ENCODE results near the gene PELI3.
A peak's percentile ranks its signal among the peaks of the same experiment; 100 is the strongest.
"Not testable (repeated sequence)": the region's sequence is repeated elsewhere in the genome, so short reads cannot be mapped to it uniquely, and the experiment has no call there.

Gene PELI3

DNA sequence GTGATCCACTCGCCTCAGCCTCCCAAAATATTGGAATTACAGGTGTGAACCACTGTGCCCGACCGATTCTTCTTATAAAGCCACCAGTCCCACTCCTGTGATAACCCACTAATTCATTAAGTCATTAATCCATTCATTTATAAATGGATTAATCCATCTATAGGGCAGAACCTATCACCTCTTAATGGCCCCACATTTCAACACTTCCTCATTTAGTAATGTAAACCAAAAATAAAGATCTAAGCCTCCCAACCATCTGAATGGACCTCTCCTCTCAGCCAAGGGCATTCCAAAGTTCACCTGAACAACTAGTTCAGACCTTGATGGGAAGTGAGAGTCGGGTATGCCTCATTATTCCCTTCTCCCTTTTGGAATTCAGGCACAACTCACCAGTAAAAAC lies 18.2 kb upstream of the PELI3 start:
- DNase-seq (ENCODE audit: low spot score): no peak

DNA sequence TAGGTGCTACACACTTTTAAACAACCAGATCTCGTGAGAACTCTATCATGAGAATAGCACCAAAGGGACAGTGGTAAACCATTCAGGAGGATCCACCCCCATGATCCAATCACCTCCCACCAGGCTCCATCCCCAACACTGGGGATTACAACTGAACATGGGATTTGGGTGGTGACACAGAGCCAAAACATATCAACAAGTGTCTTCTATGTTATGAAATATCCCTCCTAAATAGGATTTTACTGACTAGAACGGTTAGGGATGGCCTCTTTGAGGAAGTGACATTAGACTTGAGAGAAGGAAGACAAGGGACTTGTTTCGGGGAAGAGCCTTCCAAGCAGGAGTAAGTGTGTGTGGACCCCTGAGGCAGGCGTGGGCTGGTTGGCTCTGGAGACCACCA lies 16.1 kb upstream of the PELI3 start:
- no peak for DNase-seq (ENCODE audit: low spot score)

DNA sequence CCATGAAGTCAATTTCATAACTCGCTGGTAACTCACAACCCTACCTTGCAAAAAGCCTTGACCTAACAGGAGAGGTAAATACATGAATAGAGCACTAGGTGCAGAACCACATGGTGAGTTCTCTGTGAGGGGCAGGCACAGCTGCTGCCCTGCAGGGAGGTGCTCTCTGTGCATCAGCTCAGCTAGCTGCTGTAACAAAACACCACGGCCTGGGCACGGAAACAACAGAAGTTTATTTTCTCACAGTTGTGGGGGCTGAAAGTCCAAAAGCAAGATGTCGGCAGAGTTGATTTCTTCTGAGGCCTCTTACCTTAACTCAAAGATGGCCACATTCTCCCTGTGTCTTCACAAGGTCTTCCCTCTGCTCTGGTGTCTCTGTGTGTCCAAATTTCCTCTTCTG lies 15.0 kb upstream of the PELI3 start:
- no peak for DNase-seq (ENCODE audit: low spot score)

DNA sequence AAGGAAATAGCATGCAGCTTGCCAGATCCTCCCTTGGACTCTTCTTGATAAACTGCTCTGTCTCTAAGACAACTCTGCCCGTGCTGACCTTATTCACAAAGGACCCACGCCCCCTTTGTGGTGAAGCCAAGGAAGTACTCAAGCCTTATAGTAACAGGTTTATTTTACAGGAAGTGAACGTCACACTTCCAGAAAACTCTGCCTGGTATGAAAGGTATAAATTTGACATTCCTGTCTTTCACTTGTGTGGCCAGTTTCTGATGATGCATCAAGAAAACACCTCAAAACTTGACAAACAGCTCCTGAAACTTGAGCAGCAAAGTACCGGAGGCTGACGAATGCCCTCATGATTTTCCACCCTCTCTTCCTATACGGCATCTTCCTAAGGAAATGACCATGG lies 12.5 kb upstream of the PELI3 start:
- no peak for DNase-seq (ENCODE audit: low spot score)

DNA sequence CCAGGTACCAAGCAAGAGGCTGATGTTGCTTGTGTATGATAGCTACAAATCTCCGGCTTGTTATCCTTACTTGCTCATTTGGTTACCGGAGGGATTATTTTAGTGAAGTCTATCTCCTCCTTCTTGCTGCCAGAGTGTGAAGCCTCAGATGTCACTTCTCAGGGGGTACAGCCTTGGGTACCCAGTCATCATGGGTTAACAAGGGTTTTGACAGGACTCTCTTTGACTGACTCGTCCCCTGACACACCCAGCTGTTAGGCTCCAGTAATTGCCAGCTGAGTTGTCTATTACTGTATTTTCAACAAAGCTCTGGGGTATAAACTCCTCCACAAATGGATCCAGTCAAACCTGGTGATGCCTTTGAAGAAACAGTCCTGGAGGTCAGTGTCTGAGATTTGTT lies 11.9 kb upstream of the PELI3 start:
- no peak for DNase-seq (ENCODE audit: low spot score)

DNA sequence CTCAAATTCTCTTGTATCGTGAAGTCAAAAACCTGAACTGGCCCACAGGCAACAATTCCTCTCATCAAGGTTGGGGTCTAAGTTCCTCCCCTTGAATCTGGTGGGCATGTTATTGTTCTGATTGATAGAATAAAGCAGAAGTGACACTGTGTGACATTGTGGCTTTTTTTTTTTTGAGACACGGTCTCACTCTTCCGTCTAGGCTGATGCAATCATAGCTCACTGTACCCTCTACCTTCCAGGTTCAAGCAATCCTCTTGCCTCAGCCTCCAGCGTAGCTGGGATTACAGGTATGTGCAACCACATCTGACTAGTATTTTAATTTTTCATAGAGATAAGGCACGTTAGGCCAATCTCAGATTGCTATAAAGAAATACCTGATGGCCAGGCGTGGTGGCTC lies 8.9 kb upstream of the PELI3 start:
- no peak for DNase-seq (ENCODE audit: low spot score)

DNA sequence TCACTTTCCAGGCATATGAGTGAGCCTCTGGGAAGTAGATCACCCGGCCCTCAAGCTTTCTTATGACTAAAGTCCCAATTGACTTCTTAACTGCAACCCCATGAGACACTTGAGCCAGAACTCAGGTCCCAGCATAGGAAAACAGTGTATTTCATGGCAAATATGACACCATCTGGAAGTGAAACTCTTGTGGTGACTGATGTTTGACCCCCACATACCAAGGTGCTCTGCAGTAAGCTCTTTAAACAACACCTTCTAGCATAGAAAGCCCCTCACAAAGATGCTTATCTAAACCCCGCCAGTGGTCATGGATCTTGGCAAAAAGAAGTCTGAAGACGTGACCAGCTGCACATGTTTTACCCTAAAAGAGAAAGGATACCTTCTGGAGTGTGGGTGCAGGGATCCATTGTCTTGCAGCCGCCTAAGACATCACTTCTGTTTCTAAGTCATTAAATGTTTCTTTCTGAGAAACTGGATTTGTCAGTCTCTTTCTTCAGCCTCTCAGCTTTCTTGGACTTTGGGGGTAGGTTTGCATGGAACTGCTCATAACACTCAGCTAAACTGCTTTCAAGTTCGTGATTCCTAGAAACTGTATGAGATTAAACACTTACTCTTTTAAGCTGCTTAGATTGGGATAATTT lies 7.4 kb upstream of the PELI3 start:
- no peak for DNase-seq (ENCODE audit: low spot score)

DNA sequence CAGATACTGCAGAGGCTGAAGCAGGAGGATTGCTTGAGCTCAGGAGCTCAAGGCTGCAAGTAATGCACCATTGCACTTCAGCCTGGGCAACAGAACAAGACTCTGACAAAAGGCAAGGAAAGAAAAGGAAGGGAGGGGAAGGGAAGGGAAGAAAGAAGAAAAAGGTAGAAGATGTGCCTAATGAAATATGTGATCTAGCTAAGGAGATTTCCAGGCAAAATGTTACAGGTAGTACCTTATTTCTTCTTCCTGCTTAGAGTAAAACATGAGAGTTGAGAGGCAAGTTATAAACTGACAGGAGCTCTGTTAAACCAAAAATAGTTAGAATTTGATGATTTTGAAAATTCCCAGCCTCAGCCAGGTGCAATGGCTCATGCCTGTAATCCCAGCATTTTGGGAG lies 4.7 kb upstream of the PELI3 start:
- DNase-seq (ENCODE audit: low spot score): no peak

DNA sequence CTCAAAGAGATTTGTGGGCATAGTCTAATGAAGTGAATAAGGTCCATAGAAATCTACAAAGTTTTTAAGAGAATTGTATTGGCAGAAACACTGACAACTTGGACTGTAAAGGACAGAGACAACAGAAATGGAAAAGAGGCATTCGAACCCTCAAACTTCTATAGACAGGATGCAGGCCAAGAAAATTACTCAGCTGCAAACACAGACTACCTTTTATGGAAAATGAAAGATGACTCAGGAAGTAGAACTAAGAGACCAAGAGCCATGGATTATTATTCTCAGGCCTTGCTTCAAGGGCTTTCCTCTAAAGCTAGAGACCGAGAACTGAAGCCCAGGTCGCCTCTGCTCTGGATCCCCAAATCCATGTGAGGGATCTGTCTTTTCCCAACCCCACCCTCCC lies 3.8 kb upstream of the PELI3 start:
- peak; percentile 18 for DNase-seq (ENCODE audit: low spot score)

DNA sequence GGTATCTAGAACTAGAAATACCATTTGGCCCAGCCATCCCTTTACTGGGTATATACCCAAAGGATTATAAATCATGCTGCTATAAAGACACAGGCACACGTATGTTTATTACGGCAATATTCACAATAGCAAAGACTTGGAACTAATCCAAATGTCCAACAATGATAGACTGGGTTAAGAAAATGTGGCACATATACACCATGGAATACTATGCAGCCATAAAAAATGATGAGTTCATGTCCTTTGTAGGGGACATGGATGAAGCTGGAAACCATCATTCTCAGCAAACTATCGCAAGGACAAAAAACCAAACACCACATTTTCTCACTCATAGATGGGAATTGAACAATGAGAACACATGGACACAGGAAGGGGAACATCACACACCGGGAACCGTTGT lies 2.6 kb upstream of the PELI3 start:
- not testable (repeated sequence) for DNase-seq (ENCODE audit: low spot score)

DNA sequence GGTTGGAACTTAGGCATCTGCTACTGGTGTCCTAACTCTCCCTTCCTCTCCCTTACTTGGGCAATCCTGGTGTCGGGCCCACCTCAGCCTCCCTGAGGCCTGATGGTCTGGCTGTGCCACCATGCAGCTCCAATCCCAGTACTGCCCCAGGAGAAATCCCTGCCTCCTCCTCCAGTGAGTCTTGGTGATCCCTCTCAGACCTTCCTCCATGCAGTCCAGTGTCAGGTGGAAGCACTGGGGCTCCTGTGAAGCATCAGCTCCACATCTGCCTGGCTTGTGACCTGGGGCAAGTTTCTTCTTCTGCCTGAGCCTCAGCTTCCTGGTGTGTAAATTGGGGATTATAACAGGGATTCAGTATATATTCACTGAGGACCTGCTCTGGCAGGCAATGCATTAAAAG lies 1.8 kb upstream of the PELI3 start:
- no peak for DNase-seq (ENCODE audit: low spot score)

DNA sequence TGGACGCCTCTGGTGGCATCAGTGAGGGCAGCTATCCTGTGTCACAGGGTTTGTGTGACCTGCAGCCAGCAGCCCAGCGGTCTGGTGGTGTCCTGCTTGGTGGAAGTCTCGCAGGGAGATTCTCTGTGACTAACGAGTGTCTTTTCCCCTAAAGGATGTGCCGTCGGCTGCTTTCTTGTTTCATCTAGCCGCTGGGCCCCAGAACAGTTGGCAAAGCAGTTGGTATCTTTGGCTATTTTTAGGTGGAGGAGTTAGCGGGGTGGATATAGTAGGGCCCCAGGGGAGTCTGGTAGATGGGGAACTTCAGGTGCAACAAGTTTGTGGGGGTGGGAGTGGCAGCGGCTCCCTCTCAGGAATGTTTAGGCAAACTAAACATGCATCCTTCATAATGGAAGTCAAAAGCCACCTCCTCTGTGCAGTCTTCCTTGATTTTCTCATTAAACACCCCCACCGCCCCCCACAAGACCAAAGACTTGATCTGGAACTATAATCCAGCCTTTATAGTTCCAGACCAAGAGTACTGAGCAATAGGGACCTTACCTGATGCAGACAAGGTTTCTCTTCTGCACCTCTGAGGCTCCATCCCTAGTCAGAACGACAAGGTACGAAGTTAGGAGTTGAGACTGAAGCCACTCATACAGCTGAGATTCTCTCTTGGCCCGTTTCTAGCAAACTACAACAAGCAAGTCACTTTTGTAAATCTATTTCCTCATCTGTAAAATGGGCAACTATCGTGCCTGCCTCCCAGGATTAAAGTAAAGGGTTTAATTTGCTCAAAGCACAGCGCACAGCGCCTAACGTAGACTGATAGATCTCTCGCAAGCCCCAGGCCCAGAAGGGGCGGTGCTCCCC lies 1.1 kb upstream of the PELI3 start:
- no peak for DNase-seq (ENCODE audit: low spot score)

DNA sequence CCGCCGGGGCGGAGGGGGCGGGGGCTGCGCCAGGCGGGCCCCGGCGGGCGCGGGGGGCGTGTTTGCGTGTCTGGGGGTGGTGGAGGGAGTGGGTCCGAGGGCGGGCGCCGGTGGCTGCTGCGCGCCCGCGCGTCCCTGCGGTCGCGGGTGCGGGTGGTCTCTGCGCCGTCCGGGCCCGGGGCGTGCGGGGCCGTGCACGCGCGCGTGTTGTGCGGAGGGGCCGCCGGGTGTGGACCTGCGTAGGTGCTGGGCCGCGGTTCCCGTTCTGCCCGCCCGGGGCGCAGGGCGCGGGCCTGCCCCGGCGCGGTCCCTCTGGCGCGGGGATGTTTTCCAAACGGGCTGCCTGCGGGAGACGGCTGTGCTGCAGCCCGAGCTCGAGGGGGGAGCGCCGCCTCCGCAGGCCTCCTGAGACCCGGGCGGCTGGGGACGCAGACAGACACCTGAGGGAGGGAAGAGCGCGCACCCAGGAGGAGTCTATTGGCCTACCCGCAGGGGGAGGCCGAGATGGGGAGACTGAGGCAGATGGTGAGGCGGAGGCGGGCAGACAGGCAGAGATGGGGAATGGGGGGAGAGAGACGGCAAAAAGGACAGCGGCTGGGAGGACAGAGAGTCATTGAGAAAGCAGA lies 442 bp downstream of the PELI3 start:
- peak; percentile 99 for DNase-seq (ENCODE audit: low spot score)

DNA sequence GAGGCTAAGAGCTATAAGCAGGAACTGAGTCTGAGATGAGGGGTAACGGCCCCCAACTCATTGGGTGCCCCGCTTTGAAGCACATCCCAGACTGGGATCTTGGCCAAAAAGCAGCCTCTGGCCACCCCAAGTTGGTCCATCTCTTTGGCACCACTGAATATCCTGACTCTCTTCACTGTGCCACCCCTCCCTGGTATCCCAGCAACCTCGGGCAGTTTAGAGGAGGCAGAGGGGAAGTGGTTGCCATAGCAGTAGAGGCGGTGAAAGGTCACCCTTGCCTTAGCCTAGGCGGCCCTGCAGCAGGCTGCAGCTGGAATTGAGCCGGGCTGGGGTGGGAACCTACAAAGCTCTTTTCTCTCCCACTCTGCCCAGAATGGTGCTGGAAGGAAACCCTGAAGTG lies 1.1 kb downstream of the PELI3 start:
- DNase-seq (ENCODE audit: low spot score): peak; percentile 99

DNA sequence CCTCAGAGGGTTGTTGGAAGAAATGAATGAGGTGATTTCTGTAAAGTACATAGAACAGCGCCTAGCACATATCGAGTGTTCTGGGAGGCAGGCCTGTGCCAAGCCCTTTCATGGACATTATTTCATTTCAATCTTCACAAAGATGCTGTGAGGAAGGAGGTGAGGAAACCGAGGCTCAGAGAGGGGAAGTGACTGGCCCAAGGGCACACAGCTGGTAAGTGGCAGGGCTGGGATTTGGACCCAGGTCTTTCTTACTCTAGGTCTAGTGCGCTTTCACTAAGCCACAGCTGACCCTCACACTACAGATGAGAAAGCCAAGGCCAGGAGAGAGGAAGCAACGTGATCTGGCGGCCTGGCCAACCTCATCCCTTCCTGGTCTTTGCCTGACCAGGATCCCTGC lies 2.0 kb downstream of the PELI3 start:
- no peak for DNase-seq (ENCODE audit: low spot score)

DNA sequence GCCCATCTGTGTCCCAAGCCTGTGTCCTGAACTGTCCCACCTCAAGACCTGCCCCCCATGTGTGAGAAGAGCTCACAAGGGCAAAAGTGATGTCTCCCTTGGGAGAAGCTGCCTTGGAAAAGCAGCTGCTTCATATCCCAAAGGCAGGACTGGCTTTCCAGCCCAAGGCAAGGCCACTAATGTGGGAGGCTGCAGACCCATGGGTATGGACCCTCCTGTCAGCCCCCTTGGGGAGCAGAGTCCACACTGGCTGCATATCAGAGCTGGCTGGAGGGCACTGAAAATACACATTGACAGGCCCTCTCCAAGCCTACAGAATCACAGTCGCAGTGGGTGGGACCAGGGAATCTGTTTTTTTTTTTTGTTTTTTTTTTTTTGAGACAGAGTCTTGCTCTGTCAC lies 2.7 kb downstream of the PELI3 start:
- DNase-seq (ENCODE audit: low spot score): no peak

DNA sequence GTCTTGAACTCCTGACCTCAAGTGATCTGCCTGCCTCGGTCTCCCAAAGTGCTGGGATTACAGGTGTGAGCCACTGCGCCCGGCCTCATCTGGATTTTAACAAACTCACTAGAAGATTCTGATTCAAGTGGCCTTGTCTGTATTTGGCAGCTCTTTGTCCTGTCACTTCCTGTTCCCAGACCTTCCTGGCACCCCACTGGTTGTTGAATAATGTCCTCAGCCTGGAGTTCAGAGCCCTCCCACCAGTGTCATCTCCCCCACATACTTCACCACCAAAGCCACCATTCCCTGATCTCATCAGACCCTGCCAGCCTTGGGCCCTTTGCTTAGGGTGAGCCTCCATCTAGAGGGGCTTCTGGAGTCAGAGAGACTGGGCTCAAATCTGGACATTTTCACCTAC lies 3.3 kb downstream of the PELI3 start:
- DNase-seq (ENCODE audit: low spot score): no peak

DNA sequence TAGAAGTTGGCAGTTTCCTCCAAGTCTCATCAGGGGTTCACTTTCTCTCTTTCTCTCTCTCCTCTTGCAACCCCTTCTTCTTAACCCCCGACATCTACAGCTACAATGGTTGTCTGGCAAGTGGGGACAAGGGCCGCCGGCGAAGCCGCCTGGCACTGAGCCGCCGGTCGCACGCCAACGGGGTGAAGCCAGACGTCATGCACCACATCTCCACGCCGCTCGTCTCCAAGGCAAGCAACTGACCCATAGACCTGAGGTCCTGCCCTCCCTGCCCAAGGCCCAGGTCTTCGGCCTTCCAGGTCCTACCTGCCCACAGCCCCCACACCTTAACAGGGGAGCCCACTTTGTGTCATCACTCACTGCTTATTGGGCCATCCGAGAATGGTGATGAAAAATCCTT lies 4.4 kb downstream of the PELI3 start:
- DNase-seq (ENCODE audit: low spot score): no peak

DNA sequence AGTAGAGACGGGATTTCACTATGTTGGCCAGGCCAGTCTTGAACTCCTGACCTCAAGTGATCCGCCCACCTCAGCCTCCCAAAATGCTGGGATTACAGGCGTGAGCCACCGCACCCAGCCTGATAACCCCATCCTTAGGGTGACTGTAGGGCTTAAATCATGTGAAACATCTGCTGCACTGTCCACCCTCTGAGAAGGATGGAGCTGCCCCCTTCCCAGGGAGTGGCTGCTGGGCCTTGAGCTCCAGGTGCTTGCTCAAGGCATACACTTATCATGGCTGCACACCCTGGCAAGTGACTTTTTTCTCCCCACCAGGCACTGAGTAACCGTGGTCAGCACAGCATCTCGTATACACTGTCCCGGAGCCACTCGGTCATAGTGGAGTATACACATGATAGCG lies 5.3 kb downstream of the PELI3 start:
- no peak for DNase-seq (ENCODE audit: low spot score)

DNA sequence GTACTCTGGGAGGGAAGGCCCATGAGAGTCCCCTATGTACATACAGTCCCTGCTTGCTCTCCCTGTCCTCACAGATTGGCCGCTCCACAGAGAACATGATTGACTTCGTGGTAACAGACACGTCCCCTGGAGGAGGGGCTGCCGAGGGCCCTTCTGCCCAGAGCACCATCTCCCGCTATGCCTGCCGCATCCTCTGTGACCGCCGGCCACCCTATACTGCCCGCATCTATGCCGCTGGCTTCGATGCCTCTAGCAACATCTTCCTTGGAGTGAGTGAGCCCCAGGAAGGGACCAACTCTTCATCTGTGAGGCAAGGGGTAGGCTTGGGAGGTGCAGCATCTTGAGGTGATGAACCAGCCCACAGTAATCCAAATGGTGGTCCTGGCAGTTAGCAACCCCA lies 6.5 kb downstream of the PELI3 start:
- no peak for DNase-seq (ENCODE audit: low spot score)

DNA sequence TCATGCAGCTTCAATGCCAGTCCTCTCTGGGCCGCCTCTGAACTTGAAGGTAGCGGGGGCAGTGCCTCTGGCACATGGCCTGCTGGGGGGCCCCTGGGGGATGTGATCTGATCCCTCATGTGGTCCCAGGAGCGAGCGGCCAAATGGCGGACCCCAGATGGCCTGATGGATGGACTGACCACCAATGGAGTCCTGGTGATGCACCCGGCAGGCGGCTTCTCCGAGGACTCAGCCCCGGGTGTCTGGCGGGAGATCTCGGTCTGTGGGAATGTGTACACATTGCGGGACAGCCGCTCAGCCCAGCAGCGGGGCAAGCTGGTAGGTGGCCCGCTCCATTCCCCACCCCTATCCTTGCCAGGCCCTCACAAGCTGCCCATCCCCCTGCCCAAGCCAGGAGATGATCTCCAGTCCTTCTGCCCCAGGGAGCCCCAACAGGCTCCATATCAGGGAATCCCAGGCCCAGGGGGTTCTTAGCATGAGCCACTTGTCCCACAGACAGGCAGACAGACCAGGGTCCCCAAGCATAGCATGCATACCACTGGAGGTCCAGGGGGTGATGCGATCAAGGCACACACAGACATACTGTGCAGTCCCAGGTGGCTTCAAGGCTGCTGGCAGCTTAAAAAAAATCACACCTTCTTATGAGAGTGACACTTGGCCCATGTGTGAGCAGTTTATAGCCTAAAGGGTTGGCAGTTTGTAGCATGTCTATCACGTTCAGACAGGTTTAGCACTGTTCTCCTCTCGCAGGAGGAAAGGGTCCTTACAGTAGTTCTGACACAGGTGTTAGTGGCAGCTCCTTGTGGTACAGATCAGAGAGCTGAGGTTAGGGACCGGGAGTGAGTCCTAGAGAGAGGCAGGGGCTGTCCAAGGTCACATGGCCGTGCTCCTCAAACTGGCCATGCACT lies 7.2 kb downstream of the PELI3 start:
- no peak for DNase-seq (ENCODE audit: low spot score)
